ENCODE results near the gene TTYH2. TPM values are rescaled to one million over a fixed set of nuclear protein-coding genes. Genes with fewer than 3 reads are reported as not detected.

Gene TTYH2
- total and polyA plus RNA-seq, 2 experiments from 2014 or later: 1.4 to 3.9 TPM

DNA sequence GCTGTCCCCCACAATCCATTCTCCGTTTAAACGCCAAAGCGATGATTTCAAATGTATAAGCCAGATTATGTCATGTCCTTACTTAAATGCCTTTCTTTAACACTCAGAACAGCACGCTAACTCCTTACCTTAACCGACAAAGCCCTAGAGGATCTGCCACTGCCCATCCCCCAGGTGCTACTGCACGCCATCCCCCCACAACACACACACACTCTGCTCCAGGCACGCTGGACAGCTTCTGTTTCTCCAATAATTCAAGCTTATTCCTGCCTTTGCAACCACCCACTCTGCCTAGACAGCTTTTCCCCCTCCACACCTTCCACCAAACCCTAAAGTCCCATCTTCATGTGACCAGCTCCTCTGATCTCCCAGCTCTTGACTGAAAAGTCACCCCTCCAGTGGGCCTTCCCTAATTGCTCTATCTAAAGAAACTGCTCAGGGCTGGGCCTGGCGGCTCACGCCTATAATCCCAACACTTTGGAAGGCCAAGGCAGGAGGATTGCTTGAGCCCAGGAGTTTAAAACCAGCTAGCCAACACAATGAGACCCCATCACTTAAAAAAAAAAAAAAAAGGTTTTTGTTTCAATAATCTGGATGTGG, 48.8 kb upstream of the TTYH2 start (continued):
- TF ChIP-seq EZH2phosphoT487 (IDR thresholded peaks at IDR 0.05; ENCODE audit: unreplicated experiment) (no peak), ZNF331 (CRISPR knock-in tag; IDR thresholded peaks at IDR 0.05; ENCODE audit: low read depth) (no peak), POLR2AphosphoS5 (IDR thresholded peaks at IDR 0.05; ENCODE audit: low read depth) (no peak), CREB1 (CRISPR knock-in tag; IDR thresholded peaks at IDR 0.05; ENCODE audit: low read depth) (no peak)
- TF ChIP-seq, protein P1, sequence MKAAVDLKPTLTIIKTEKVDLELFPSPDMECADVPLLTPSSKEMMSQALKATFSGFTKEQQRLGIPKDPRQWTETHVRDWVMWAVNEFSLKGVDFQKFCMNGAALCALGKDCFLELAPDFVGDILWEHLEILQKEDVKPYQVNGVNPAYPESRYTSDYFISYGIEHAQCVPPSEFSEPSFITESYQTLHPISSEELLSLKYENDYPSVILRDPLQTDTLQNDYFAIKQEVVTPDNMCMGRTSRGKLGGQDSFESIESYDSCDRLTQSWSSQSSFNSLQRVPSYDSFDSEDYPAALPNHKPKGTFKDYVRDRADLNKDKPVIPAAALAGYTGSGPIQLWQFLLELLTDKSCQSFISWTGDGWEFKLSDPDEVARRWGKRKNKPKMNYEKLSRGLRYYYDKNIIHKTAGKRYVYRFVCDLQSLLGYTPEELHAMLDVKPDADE (IDR thresholded peaks at IDR 0.05): no peak
- TF ChIP-seq, protein P2, sequence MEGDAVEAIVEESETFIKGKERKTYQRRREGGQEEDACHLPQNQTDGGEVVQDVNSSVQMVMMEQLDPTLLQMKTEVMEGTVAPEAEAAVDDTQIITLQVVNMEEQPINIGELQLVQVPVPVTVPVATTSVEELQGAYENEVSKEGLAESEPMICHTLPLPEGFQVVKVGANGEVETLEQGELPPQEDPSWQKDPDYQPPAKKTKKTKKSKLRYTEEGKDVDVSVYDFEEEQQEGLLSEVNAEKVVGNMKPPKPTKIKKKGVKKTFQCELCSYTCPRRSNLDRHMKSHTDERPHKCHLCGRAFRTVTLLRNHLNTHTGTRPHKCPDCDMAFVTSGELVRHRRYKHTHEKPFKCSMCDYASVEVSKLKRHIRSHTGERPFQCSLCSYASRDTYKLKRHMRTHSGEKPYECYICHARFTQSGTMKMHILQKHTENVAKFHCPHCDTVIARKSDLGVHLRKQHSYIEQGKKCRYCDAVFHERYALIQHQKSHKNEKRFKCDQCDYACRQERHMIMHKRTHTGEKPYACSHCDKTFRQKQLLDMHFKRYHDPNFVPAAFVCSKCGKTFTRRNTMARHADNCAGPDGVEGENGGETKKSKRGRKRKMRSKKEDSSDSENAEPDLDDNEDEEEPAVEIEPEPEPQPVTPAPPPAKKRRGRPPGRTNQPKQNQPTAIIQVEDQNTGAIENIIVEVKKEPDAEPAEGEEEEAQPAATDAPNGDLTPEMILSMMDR (conservative IDR thresholded peaks at IDR 0.05; ENCODE audit: low read depth in 2 of 2): no peak

DNA sequence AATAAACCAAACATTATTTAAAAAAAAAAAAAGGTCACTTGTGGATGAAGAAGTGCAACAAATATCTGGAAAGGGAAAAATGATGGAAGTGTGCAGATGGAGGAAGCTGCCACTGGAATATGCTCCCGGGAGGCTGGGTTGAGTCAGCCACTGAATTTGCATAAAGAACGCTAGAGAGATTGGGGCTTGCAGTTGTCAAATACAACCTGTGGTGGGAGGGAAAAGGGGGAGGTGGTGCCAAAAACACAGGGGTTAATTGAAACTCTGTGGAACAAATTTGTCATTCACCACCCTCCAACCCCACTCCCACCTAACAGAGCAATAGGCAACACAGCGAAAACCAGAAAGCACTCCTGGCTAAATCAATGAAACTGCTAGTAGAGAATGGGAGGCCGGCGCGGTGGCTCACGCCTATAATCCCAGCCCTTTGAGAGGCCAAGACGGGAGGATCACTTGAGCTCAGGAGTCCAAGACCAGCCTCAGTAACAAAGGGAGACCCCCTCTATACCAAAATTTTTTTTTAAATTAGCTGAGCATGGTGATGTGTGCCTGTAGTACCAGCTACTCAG, 47.5 kb upstream of the TTYH2 start:
- H3K4me3 Mint-ChIP-seq: no peak overlapping the region
- H2AFZ ChIP-seq: no peak overlapping the region
- no peak overlapping the region for H3K27ac Mint-ChIP-seq
- TF ChIP-seq ZNF114 (CRISPR knock-in tag; IDR thresholded peaks at IDR 0.05) (no peak), EZH2 (IDR thresholded peaks at IDR 0.05; ENCODE audit: low read depth, unreplicated experiment) (no peak), EZH2phosphoT487 (IDR thresholded peaks at IDR 0.05; ENCODE audit: unreplicated experiment) (no peak), CREB1 (CRISPR knock-in tag; IDR thresholded peaks at IDR 0.05; ENCODE audit: low read depth) (no peak), ZNF331 (CRISPR knock-in tag; IDR thresholded peaks at IDR 0.05; ENCODE audit: low read depth) (no peak), JUNB (IDR thresholded peaks at IDR 0.05; ENCODE audit: unreplicated experiment) (no peak)
- TF ChIP-seq, protein P2 (conservative IDR thresholded peaks at IDR 0.05; ENCODE audit: low read depth in 2 of 2): no peak
- TF ChIP-seq, protein P3, sequence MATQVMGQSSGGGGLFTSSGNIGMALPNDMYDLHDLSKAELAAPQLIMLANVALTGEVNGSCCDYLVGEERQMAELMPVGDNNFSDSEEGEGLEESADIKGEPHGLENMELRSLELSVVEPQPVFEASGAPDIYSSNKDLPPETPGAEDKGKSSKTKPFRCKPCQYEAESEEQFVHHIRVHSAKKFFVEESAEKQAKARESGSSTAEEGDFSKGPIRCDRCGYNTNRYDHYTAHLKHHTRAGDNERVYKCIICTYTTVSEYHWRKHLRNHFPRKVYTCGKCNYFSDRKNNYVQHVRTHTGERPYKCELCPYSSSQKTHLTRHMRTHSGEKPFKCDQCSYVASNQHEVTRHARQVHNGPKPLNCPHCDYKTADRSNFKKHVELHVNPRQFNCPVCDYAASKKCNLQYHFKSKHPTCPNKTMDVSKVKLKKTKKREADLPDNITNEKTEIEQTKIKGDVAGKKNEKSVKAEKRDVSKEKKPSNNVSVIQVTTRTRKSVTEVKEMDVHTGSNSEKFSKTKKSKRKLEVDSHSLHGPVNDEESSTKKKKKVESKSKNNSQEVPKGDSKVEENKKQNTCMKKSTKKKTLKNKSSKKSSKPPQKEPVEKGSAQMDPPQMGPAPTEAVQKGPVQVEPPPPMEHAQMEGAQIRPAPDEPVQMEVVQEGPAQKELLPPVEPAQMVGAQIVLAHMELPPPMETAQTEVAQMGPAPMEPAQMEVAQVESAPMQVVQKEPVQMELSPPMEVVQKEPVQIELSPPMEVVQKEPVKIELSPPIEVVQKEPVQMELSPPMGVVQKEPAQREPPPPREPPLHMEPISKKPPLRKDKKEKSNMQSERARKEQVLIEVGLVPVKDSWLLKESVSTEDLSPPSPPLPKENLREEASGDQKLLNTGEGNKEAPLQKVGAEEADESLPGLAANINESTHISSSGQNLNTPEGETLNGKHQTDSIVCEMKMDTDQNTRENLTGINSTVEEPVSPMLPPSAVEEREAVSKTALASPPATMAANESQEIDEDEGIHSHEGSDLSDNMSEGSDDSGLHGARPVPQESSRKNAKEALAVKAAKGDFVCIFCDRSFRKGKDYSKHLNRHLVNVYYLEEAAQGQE (IDR thresholded peaks at IDR 0.05; ENCODE audit: unreplicated experiment): no peak

More for the DNA sequence above, 47.5 kb upstream of the TTYH2 start:
- no peak for ATAC-seq
- Histone ChIP-seq H3K4me3 (no peak overlapping the region), H4K20me1 (replicated peaks; ENCODE audit: insufficient read depth) (no peaks in the 10 kb centered on the region), H3K79me2 (replicated peaks; ENCODE audit: insufficient read depth) (no peaks in the 10 kb centered on the region), H3K4me2 (no peak overlapping the region), H3K27ac (ENCODE audit: low read depth) (no peak overlapping the region), H3K27me3 (ENCODE audit: insufficient read depth) (no peaks in the 10 kb centered on the region), H3K4me1 (ENCODE audit: insufficient read depth) (0 out of 2 replicates have a peak, but pooled peaks cover 3% of the 10 kb centered on the region), H3F3A (replicated peaks; ENCODE audit: low read depth) (no peaks in the 10 kb centered on the region), H3K9me2 (ENCODE audit: insufficient read depth) (no peaks in the 10 kb centered on the region), H3K36me3 (ENCODE audit: insufficient read depth) (no peaks in the 10 kb centered on the region)
- peaks cover 2% of the 10 kb centered on the region; the same call in 1 of the 3 replicates for H3K9me3 Mint-ChIP-seq
- no peak for DNase-seq (ENCODE audit: low spot score)
- H3K27me3 Mint-ChIP-seq (ENCODE audit: insufficient read depth, low read depth, poor library complexity): peaks cover 5% of the 10 kb centered on the region
- H3K4me1 Mint-ChIP-seq: peaks cover 4% of the 10 kb centered on the region; the same call in 1 of the 3 replicates
- H3K36me3 Mint-ChIP-seq (ENCODE audit: low read depth): no peaks in the 10 kb centered on the region
